BLaER1 treated with 17β-estradiol and CSF1 and Interleukin-3, amounts not matched to agents 10 nM and 100 nM (cell line): Measurements from ENCODE around the gene ARHGAP8.
"Not testable (repeated sequence)": the region's sequence is repeated elsewhere in the genome, so short reads cannot be mapped to it uniquely, and the experiment has no call there.

Experiments used
- H3K27ac ChIP-seq, 11 experiments: shearing (Covaris generic); formaldehyde crosslinking; 2 replicates each; pipeline ENCODE4 v1.8.1; 2022
- H3K27me3 ChIP-seq, 11 experiments: shearing (Covaris generic); formaldehyde crosslinking; 2 replicates each; pipeline ENCODE4 v1.8.1; 2022
- H3K36me3 ChIP-seq, 11 experiments: shearing (Covaris generic); formaldehyde crosslinking; 2 replicates each; pipeline ENCODE4 v1.8.1; 2022
- H3K4me1 ChIP-seq, 10 experiments: shearing (Covaris generic); formaldehyde crosslinking; 2 replicates each; pipeline ENCODE4 v1.8.1; 2022
- H3K4me2 ChIP-seq, 11 experiments: shearing (Covaris generic); formaldehyde crosslinking; 2 replicates each; pipeline ENCODE4 v1.8.1; 2022
- H3K4me3 ChIP-seq, 10 experiments: shearing (Covaris generic); formaldehyde crosslinking; 2 replicates each; pipeline ENCODE4 v1.8.1; 2022
- H3K9ac ChIP-seq, 11 experiments: shearing (Covaris generic); formaldehyde crosslinking; 2 replicates each; pipeline ENCODE4 v1.8.1; 2022
- H3K9me3 ChIP-seq, 11 experiments: shearing (Covaris generic); formaldehyde crosslinking; replicated peaks in 1 of 11; 2 replicates each; pipeline ENCODE4 v1.8.1; 2022
- H4K20me1 ChIP-seq, 11 experiments: shearing (Covaris generic); formaldehyde crosslinking; 2 replicates each; pipeline ENCODE4 v1.8.1; 2022
- Cebpa-rat ChIP-seq, 11 experiments: shearing (Covaris generic); IDR thresholded peaks; 2 replicates each; pipeline ENCODE4 v1.8.1; 2022

Gene ARHGAP8

GRCh38 chr22:44738347-44738715 is 14.0 kb upstream of the ARHGAP8 start:
- H3K9me3 ChIP-seq: no peaks in the 10 kb centered on the region
- H3K36me3 ChIP-seq: peaks cover 0 to 4% (median 0%) of the 10 kb centered on the region in 11 experiments; a peak in 1 of 22 replicates
- H3K27ac ChIP-seq: no peak overlapping the region
- H3K27me3 ChIP-seq: no peaks in the 10 kb centered on the region
- no peak overlapping the region for H3K4me3 ChIP-seq
- H3K4me2 ChIP-seq: no peak overlapping the region
- H3K9ac ChIP-seq: no peak overlapping the region
- TF ChIP-seq Cebpa-rat (IDR thresholded peaks at IDR 0.05): no peak
- peaks cover 0 to 26% (median 7%) of the 10 kb centered on the region in 10 experiments; a peak in 10 of 20 replicates for H3K4me1 ChIP-seq
- H4K20me1 ChIP-seq: peaks cover 13 to 70% (median 43%) of the 10 kb centered on the region in 11 experiments; a peak in 20 of 22 replicates

- H3K27me3 ChIP-seq: no peaks in the 10 kb centered on the region
Observed at GRCh38 chr22:44739024-44739423, 13.4 kb upstream of the ARHGAP8 start.

GRCh38 chr22:44739666-44740065 is 12.7 kb upstream of the ARHGAP8 start:
- not testable (repeated sequence) for H3K4me3 ChIP-seq, H3K9ac ChIP-seq, H3K36me3 ChIP-seq, H3K27ac ChIP-seq, H3K9me3 ChIP-seq, H3K27me3 ChIP-seq, H3K4me2 ChIP-seq
- Histone ChIP-seq H3K4me1 (peaks cover 0 to 13% (median 0%) of the 10 kb centered on the region in 10 experiments; a peak in 6 of 20 replicates), H4K20me1 (peaks cover 13 to 56% (median 34%) of the 10 kb centered on the region in 11 experiments; a peak in 20 of 22 replicates)

More at GRCh38 chr22:44739024-44739423, 13.4 kb upstream of the ARHGAP8 start:
- no peaks in the 10 kb centered on the region for H3K9me3 ChIP-seq
- no peak overlapping the region for H3K27ac ChIP-seq
- peaks cover 0 to 20% (median 2%) of the 10 kb centered on the region in 10 experiments; a peak in 8 of 20 replicates for H3K4me1 ChIP-seq
- H3K9ac ChIP-seq: no peak overlapping the region
- TF ChIP-seq Cebpa-rat (IDR thresholded peaks at IDR 0.05): no peak
- H3K4me2 ChIP-seq: no peak overlapping the region
- no peak overlapping the region for H3K4me3 ChIP-seq
- H4K20me1 ChIP-seq: peaks cover 13 to 63% (median 40%) of the 10 kb centered on the region in 11 experiments; a peak in 20 of 22 replicates
- no peaks in the 10 kb centered on the region for H3K36me3 ChIP-seq

- no peak overlapping the region for H3K4me2 ChIP-seq
- H3K9me3 ChIP-seq: no peaks in the 10 kb centered on the region
- peaks cover 10 to 50% (median 28%) of the 10 kb centered on the region in 11 experiments; a peak in 20 of 22 replicates for H4K20me1 ChIP-seq
- TF ChIP-seq Cebpa-rat (IDR thresholded peaks at IDR 0.05): no peak
- H3K9ac ChIP-seq: no peak overlapping the region
- peaks cover 0 to 12% (median 0%) of the 10 kb centered on the region in 10 experiments; a peak in 4 of 20 replicates for H3K4me1 ChIP-seq
- H3K27ac ChIP-seq: no peak overlapping the region
- H3K27me3 ChIP-seq: no peaks in the 10 kb centered on the region
- no peaks in the 10 kb centered on the region for H3K36me3 ChIP-seq
- H3K4me3 ChIP-seq: no peak overlapping the region
Observed at GRCh38 chr22:44740307-44740706, 12.1 kb upstream of the ARHGAP8 start.

- H3K36me3 ChIP-seq: no peaks in the 10 kb centered on the region
- H3K4me1 ChIP-seq: peaks cover 11 to 15% (median 12%) of the 10 kb centered on the region in 10 experiments; a peak in 19 of 20 replicates
- 0 out of 22 replicates have a peak, but pooled peaks cover 0 to 3% (median 0%) of the 10 kb centered on the region in 11 experiments for H3K27me3 ChIP-seq
- no peak for TF ChIP-seq Cebpa-rat (IDR thresholded peaks at IDR 0.05)
- H3K27ac ChIP-seq: no peak overlapping the region
- H3K4me3 ChIP-seq: no peak overlapping the region
- peaks cover 0 to 34% (median 11%) of the 10 kb centered on the region in 11 experiments; a peak in 9 of 22 replicates for H4K20me1 ChIP-seq
- H3K4me2 ChIP-seq: no peak overlapping the region
- no peak overlapping the region for H3K9ac ChIP-seq
- H3K9me3 ChIP-seq: no peaks in the 10 kb centered on the region
Observed at GRCh38 chr22:44741929-44742328, 10.4 kb upstream of the ARHGAP8 start.

GRCh38 chr22:44743247-44743646 is 9.1 kb upstream of the ARHGAP8 start:
- no peaks in the 10 kb centered on the region for H3K9me3 ChIP-seq
- H3K4me3 ChIP-seq: no peak overlapping the region
- H3K4me2 ChIP-seq: no peak overlapping the region
- no peak overlapping the region for H3K9ac ChIP-seq
- no peak for TF ChIP-seq Cebpa-rat (IDR thresholded peaks at IDR 0.05)
- peaks cover 16 to 22% (median 19%) of the 10 kb centered on the region in 10 experiments; a peak in 19 of 20 replicates for H3K4me1 ChIP-seq
- H3K36me3 ChIP-seq: no peaks in the 10 kb centered on the region
- no peak overlapping the region for H3K27ac ChIP-seq
- H4K20me1 ChIP-seq: peaks cover 0 to 20% (median 8%) of the 10 kb centered on the region in 11 experiments; a peak in 7 of 22 replicates
- H3K27me3 ChIP-seq: 0 out of 22 replicates have a peak, but pooled peaks cover 0 to 3% (median 0%) of the 10 kb centered on the region in 11 experiments

- H3K4me3 ChIP-seq: no peak overlapping the region
- H3K4me1 ChIP-seq: peaks cover 16 to 22% (median 19%) of the 10 kb centered on the region in 10 experiments; a peak in 19 of 20 replicates
- no peak overlapping the region for H3K9ac ChIP-seq
- H4K20me1 ChIP-seq: peaks cover 0 to 16% (median 5%) of the 10 kb centered on the region in 11 experiments; a peak in 7 of 22 replicates
- H3K27me3 ChIP-seq: 0 out of 22 replicates have a peak, but pooled peaks cover 0 to 3% (median 0%) of the 10 kb centered on the region in 11 experiments
- no peak overlapping the region for H3K4me2 ChIP-seq
- H3K36me3 ChIP-seq: no peaks in the 10 kb centered on the region
- no peaks in the 10 kb centered on the region for H3K9me3 ChIP-seq
- H3K27ac ChIP-seq: no peak overlapping the region
- TF ChIP-seq Cebpa-rat (IDR thresholded peaks at IDR 0.05): no peak
Observed at GRCh38 chr22:44743804-44744211, 8.6 kb upstream of the ARHGAP8 start.

GRCh38 chr22:44745853-44746789 is 6.3 kb upstream of the ARHGAP8 start:
- no peak overlapping the region for H3K27ac ChIP-seq
- peaks cover 4 to 17% (median 7%) of the 10 kb centered on the region in 11 experiments for H3K27me3 ChIP-seq
- no peak overlapping the region for H3K9ac ChIP-seq
- no peaks in the 10 kb centered on the region for H3K36me3 ChIP-seq
- peaks cover 16 to 22% (median 19%) of the 10 kb centered on the region in 10 experiments; a peak in 19 of 20 replicates for H3K4me1 ChIP-seq
- peaks cover 0 to 9% (median 7%) of the 10 kb centered on the region in 11 experiments; a peak in 9 of 22 replicates for H3K9me3 ChIP-seq
- peak overlapping the region in 10 of 11 experiments; percentile 10 to 72 (median 54); a peak in 20 of 22 replicates for H3K4me2 ChIP-seq
- no peak for TF ChIP-seq Cebpa-rat (IDR thresholded peaks at IDR 0.05)
- no peak overlapping the region for H3K4me3 ChIP-seq
- H4K20me1 ChIP-seq: peaks cover 0 to 7% (median 0%) of the 10 kb centered on the region in 11 experiments; a peak in 3 of 22 replicates

- H4K20me1 ChIP-seq, H3K9ac ChIP-seq, H3K27ac ChIP-seq, H3K4me3 ChIP-seq, H3K36me3 ChIP-seq: not testable (repeated sequence)
- Histone ChIP-seq H3K27me3 (peaks cover 20 to 34% (median 23%) of the 10 kb centered on the region in 11 experiments), H3K9me3 (peaks cover 0 to 16% (median 8%) of the 10 kb centered on the region in 11 experiments; a peak in 10 of 22 replicates), H3K4me1 (peaks cover 16 to 22% (median 19%) of the 10 kb centered on the region in 10 experiments; a peak in 19 of 20 replicates), H3K4me2 (peak overlapping the region in 4 of 11 experiments; percentile 10 to 61 (median 44); a peak in 5 of 22 replicates)
Observed at GRCh38 chr22:44747784-44748127, 4.6 kb upstream of the ARHGAP8 start.
